Measurements from ENCODE around the gene ARHGAP44. TPM values are rescaled to one million over a fixed set of nuclear protein-coding genes. Genes with fewer than 3 reads are reported as not detected.

ARHGAP44 gene
- total RNA-seq, 2 experiments from 2014 or later = 13.7 to 19.9 TPM

DNA sequence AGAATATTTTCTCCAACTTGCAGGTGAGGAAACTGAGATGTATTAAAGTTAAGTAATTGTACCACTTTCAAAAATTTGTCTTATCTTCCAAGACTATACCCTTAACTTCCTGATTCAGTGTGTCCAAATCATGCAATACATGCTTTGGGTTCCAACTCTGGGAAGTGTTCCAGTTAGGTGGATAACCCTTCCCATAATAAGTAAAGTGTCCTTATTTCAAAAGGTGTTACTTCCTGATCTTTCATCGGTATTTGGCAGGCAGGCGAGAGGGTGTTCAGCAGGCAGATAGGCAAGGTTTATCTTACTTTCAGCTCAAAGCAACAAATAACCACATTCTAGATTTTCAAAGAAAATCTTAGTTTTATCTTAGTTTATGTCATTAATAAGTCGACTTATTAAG lies 46.3 kb upstream of the ARHGAP44 start:
- Histone ChIP-seq H4K20me1 (ENCODE audit: insufficient read depth, low read length) (no peaks in the 10 kb centered on the region), H3K9me3 (ENCODE audit: low read length) (no peaks in the 10 kb centered on the region), H3K9me2 (ENCODE audit: insufficient read depth, low read length) (no peaks in the 10 kb centered on the region), H3K36me3 (ENCODE audit: insufficient read depth, low read length) (no peaks in the 10 kb centered on the region), H2AFZ (ENCODE audit: low read length) (no peak overlapping the region), H3K79me2 (ENCODE audit: insufficient read depth, low read depth, low read length) (no peaks in the 10 kb centered on the region), H3K4me2 (ENCODE audit: low read length) (no peak overlapping the region), H3K4me3 (ENCODE audit: low read depth, low read length, poor library complexity, severe bottlenecking) (no peak overlapping the region), H3K4me1 (ENCODE audit: insufficient read depth, low read length, poor library complexity, severe bottlenecking) (no peaks in the 10 kb centered on the region), H3K27ac (ENCODE audit: low read depth, low read length, poor library complexity, severe bottlenecking) (no peak overlapping the region)
- DNase-seq (ENCODE audit: low spot score) = no peak
- no TSS peak for BruUV-seq (replicated peaks)
- intact Hi-C loops (cut with micrococcal nuclease; ENCODE audit: unreplicated experiment) = loop anchor here (5.0 kb wide), 2 partner anchors 259 to 561 kb away; no protein-coding TSS in a partner anchor
- CTCF ChIA-PET (ENCODE audit: unreplicated experiment) = no interaction called here
- TF ChIP-seq EZH2phosphoT487 (IDR thresholded peaks at IDR 0.05; ENCODE audit: borderline replicate concordance, low read depth, low read length) = no peak
- TF ChIP-seq, protein P1, sequence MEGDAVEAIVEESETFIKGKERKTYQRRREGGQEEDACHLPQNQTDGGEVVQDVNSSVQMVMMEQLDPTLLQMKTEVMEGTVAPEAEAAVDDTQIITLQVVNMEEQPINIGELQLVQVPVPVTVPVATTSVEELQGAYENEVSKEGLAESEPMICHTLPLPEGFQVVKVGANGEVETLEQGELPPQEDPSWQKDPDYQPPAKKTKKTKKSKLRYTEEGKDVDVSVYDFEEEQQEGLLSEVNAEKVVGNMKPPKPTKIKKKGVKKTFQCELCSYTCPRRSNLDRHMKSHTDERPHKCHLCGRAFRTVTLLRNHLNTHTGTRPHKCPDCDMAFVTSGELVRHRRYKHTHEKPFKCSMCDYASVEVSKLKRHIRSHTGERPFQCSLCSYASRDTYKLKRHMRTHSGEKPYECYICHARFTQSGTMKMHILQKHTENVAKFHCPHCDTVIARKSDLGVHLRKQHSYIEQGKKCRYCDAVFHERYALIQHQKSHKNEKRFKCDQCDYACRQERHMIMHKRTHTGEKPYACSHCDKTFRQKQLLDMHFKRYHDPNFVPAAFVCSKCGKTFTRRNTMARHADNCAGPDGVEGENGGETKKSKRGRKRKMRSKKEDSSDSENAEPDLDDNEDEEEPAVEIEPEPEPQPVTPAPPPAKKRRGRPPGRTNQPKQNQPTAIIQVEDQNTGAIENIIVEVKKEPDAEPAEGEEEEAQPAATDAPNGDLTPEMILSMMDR (conservative IDR thresholded peaks at IDR 0.05; ENCODE audit: low read length) = no peak
- POLR2A ChIA-PET = interaction anchor here (1.8 kb wide), 1 partner anchor 12 kb away, joined by 6 read pairs; no protein-coding TSS in a partner anchor

DNA sequence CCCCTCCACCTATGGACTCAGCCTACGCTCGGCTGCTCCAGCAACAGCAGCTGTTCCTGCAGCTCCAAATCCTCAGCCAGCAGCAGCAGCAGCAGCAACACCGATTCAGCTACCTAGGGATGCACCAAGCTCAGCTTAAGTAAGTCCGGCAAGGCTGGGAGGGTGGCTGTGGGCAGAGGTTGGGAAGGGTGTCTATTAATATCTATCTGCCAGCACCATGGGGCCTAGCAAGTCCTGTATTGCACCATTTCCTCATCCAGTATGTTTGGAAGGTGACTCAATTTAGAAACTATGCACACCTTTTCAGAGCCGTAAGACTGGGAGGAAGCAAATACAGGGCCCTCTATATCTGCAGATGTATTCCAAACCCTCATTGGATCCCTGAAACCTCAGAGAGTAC lies 45.0 kb upstream of the ARHGAP44 start:
- Histone ChIP-seq H3K9me3 (ENCODE audit: low read length) (no peaks in the 10 kb centered on the region), H3K4me3 (ENCODE audit: low read depth, low read length, poor library complexity, severe bottlenecking) (no peak overlapping the region), H3K9me2 (ENCODE audit: insufficient read depth, low read length) (no peaks in the 10 kb centered on the region), H3K27ac (ENCODE audit: low read depth, low read length, poor library complexity, severe bottlenecking) (no peak overlapping the region), H3K36me3 (ENCODE audit: insufficient read depth, low read length) (no peaks in the 10 kb centered on the region), H3K79me2 (ENCODE audit: insufficient read depth, low read depth, low read length) (no peaks in the 10 kb centered on the region), H2AFZ (ENCODE audit: low read length) (no peak overlapping the region), H3K4me1 (ENCODE audit: insufficient read depth, low read length, poor library complexity, severe bottlenecking) (no peaks in the 10 kb centered on the region), H3K4me2 (ENCODE audit: low read length) (no peak overlapping the region), H4K20me1 (ENCODE audit: insufficient read depth, low read length) (no peaks in the 10 kb centered on the region)
- TF ChIP-seq, protein P1 (conservative IDR thresholded peaks at IDR 0.05; ENCODE audit: low read length) = no peak
- TF ChIP-seq EZH2phosphoT487 (IDR thresholded peaks at IDR 0.05; ENCODE audit: borderline replicate concordance, low read depth, low read length) = no peak
- CTCF ChIA-PET (ENCODE audit: unreplicated experiment) = no interaction called here
- no TSS peak for BruUV-seq (replicated peaks)
- no peak for DNase-seq (ENCODE audit: low spot score)
- POLR2A ChIA-PET = no interaction called here
- intact Hi-C loops (cut with micrococcal nuclease; ENCODE audit: unreplicated experiment) = loop anchor here (5.0 kb wide), 2 partner anchors 258 to 562 kb away; no protein-coding TSS in a partner anchor

DNA sequence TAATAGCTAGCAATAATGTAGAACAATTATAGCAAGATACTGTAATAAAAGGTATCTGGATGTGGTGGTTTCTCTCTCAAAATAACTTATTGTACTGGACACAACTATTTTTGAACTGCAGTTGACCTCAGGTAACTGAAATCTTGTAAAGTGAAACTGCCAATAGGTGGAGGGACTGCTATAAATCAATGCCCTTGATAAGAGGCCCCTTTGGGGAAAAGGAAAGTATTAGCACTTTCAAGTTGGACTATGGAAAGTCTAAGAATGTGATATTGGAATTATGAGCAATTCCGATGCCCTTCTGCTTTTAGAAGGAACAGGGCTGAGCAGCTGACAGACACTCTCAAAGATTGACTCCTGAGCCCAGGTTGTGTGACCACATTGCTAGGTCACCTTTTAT lies 44.5 kb upstream of the ARHGAP44 start:
- H3K79me2 ChIP-seq (ENCODE audit: insufficient read depth, low read depth, low read length) = no peaks in the 10 kb centered on the region
- CTCF ChIA-PET (ENCODE audit: unreplicated experiment) = no interaction called here
- H3K9me3 ChIP-seq (ENCODE audit: low read length) = no peaks in the 10 kb centered on the region
- H3K4me3 ChIP-seq (ENCODE audit: low read depth, low read length, poor library complexity, severe bottlenecking) = no peak overlapping the region
- no peak overlapping the region for H3K4me2 ChIP-seq (ENCODE audit: low read length)
- no peaks in the 10 kb centered on the region for H4K20me1 ChIP-seq (ENCODE audit: insufficient read depth, low read length)
- H3K4me1 ChIP-seq (ENCODE audit: insufficient read depth, low read length, poor library complexity, severe bottlenecking) = no peaks in the 10 kb centered on the region
- no TSS peak for BruUV-seq (replicated peaks)
- no peaks in the 10 kb centered on the region for H3K36me3 ChIP-seq (ENCODE audit: insufficient read depth, low read length)
- POLR2A ChIA-PET = no interaction called here
- no peak for DNase-seq (ENCODE audit: low spot score)
- no peak overlapping the region for H2AFZ ChIP-seq (ENCODE audit: low read length)
- H3K9me2 ChIP-seq (ENCODE audit: insufficient read depth, low read length) = no peaks in the 10 kb centered on the region
- TF ChIP-seq EZH2phosphoT487 (IDR thresholded peaks at IDR 0.05; ENCODE audit: borderline replicate concordance, low read depth, low read length) = no peak
- no peak overlapping the region for H3K27ac ChIP-seq (ENCODE audit: low read depth, low read length, poor library complexity, severe bottlenecking)
- intact Hi-C loops (cut with micrococcal nuclease; ENCODE audit: unreplicated experiment) = loop anchor here (5.0 kb wide), 2 partner anchors 258 to 562 kb away; no protein-coding TSS in a partner anchor

Data from OCI-LY7 (cell line).